Loucy (cell line): ENCODE data around the gene MYH14.

Source experiments
- H2AFZ ChIP-seq: fragments of 200-600 bp; sonication (generic); 2 replicates; pipeline ENCODE4 v1.6.0; 2016; ENCODE audit warnings: antibody characterized with exemption, mild to moderate bottlenecking, low read length, moderate library complexity
- H3F3A ChIP-seq: fragments of 200-600 bp; 2 replicates; pipeline ENCODE4 v1.6.0; 2016; ENCODE audit warnings: antibody characterized with exemption, low read depth, mild to moderate bottlenecking
- H3K27me3 ChIP-seq: fragments of 200-600 bp; sonication (generic); 2 replicates; pipeline ENCODE4 v1.6.1; 2014; ENCODE audit warnings: low read length, mild to moderate bottlenecking; ENCODE audit not compliant: insufficient read depth, poor library complexity, severe bottlenecking
- H3K36me3 ChIP-seq: fragments of 200-600 bp; sonication (generic); 2 replicates; pipeline ENCODE4 v1.6.1; 2016; ENCODE audit warnings: low read length; ENCODE audit not compliant: insufficient read depth
- H3K4me1 ChIP-seq: fragments of 200-600 bp; sonication (generic); 2 replicates; pipeline ENCODE4 v1.5.1; 2014; ENCODE audit warnings: low read length, mild to moderate bottlenecking; ENCODE audit not compliant: insufficient read depth, poor library complexity, severe bottlenecking
- H3K4me2 ChIP-seq: fragments of 200-600 bp; sonication (generic); 2 replicates; pipeline ENCODE4 v1.6.0; 2014; ENCODE audit warnings: antibody characterized with exemption, low read length, low read depth, mild to moderate bottlenecking; ENCODE audit not compliant: poor library complexity, severe bottlenecking
- H3K4me3 ChIP-seq: fragments of 200-600 bp; sonication (generic); 2 replicates; pipeline ENCODE4 v1.5.1; 2014; ENCODE audit warnings: low read length, mild to moderate bottlenecking, mixed read lengths; ENCODE audit not compliant: poor library complexity, severe bottlenecking
- H3K79me2 ChIP-seq: fragments of 200-600 bp; sonication (generic); 2 replicates; pipeline ENCODE4 v1.6.1; 2014; ENCODE audit warnings: low read length; ENCODE audit not compliant: insufficient read depth
- H3K9ac ChIP-seq: fragments of 200-600 bp; sonication (generic); 2 replicates; pipeline ENCODE4 v1.6.0; 2014; ENCODE audit warnings: mild to moderate bottlenecking, low read depth, low read length, moderate library complexity; ENCODE audit not compliant: poor library complexity, severe bottlenecking
- H3K9me2 ChIP-seq: fragments of 200-600 bp; sonication (generic); replicated peaks from 2 replicates; pipeline ENCODE4 v1.6.1; 2016; ENCODE audit warnings: low read depth, low read length, mixed read lengths
- H3K9me3 ChIP-seq: fragments of 200-600 bp; sonication (generic); 2 replicates; pipeline ENCODE4 v1.6.1; 2014; ENCODE audit warnings: mild to moderate bottlenecking, antibody characterized with exemption, low read length, low read depth; ENCODE audit not compliant: insufficient read depth
- H4K20me1 ChIP-seq: fragments of 200-600 bp; sonication (generic); 2 replicates; pipeline ENCODE4 v1.6.0; 2014; ENCODE audit warnings: antibody characterized with exemption, low read length, mild to moderate bottlenecking; ENCODE audit not compliant: insufficient read depth, poor library complexity, severe bottlenecking
- CTCF ChIP-seq: fragments of 200-600 bp; sonication (generic); conservative IDR thresholded peaks from 2 replicates; pipeline ENCODE4 v1.5.1; 2014; ENCODE audit warnings: mild to moderate bottlenecking, antibody characterized with exemption, low read length
- EZH2phosphoT487 ChIP-seq: fragments of 200-600 bp; IDR thresholded peaks from 2 replicates; pipeline ENCODE4 v1.6.1; 2018; ENCODE audit warnings: antibody characterized with exemption, mild to moderate bottlenecking, moderate library complexity, borderline replicate concordance

The MYH14 gene

GRCh38 chr19:50203281-50204080 lies at the start of gene MYH14:
Gene MYH14 (plus strand): TSS chr19:50203622. CDS start chr19:50210366, 6,744 bp downstream.
- no peak within 1 kb of the TSS for H3K9ac ChIP-seq
- no peaks in the 10 kb centered on the region for H3K27me3 ChIP-seq
- no peaks in the 10 kb centered on the region for H3F3A ChIP-seq
- TF ChIP-seq EZH2phosphoT487: no peak
- no peak for TF ChIP-seq CTCF
- no peaks in the 10 kb centered on the region; the same call in 1 of the 2 replicates for H3K9me3 ChIP-seq
- H4K20me1 ChIP-seq: no peaks in the 10 kb centered on the region
- no peak within 1 kb of the TSS for H2AFZ ChIP-seq
- H3K79me2 ChIP-seq: no peaks in the 10 kb centered on the region
- H3K36me3 ChIP-seq: no peaks in the 10 kb centered on the region
- no peak within 1 kb of the TSS for H3K4me2 ChIP-seq
- no peaks in the 10 kb centered on the region for H3K9me2 ChIP-seq
- no peak within 1 kb of the TSS for H3K4me3 ChIP-seq
- no peaks in the 10 kb centered on the region for H3K4me1 ChIP-seq

GRCh38 chr19:50154529-50154928 lies 48.9 kb upstream of the MYH14 start:
- H3K4me1 ChIP-seq: no peaks in the 10 kb centered on the region
- no peak overlapping the region for H3K4me2 ChIP-seq
- H3F3A ChIP-seq: no peaks in the 10 kb centered on the region
- TF ChIP-seq CTCF: no peak
- TF ChIP-seq EZH2phosphoT487: no peak
- no peaks in the 10 kb centered on the region for H3K36me3 ChIP-seq
- H3K79me2 ChIP-seq: no peaks in the 10 kb centered on the region
- H3K9me3 ChIP-seq: no peaks in the 10 kb centered on the region
- no peaks in the 10 kb centered on the region for H3K9me2 ChIP-seq
- H3K4me3 ChIP-seq: no peak overlapping the region
- no peak overlapping the region for H2AFZ ChIP-seq
- no peaks in the 10 kb centered on the region for H3K27me3 ChIP-seq
- H3K9ac ChIP-seq: no peak overlapping the region
- H4K20me1 ChIP-seq: no peaks in the 10 kb centered on the region

- Histone ChIP-seq H3K9me3 (no peaks in the 10 kb centered on the region), H3K4me3 (no peak overlapping the region), H3K79me2 (no peaks in the 10 kb centered on the region), H3K36me3 (no peaks in the 10 kb centered on the region), H3K27me3 (no peaks in the 10 kb centered on the region), H4K20me1 (no peaks in the 10 kb centered on the region), H3K9me2 (no peaks in the 10 kb centered on the region), H2AFZ (no peak overlapping the region), H3K9ac (no peak overlapping the region), H3K4me1 (no peaks in the 10 kb centered on the region), H3F3A (no peaks in the 10 kb centered on the region), H3K4me2 (no peak overlapping the region)
- TF ChIP-seq CTCF (peak; percentile 36), EZH2phosphoT487 (no peak)
Observed at GRCh38 chr19:50155520-50156109, 47.8 kb upstream of the MYH14 start.
